GM18502 (cell line): ENCODE measurements around the gene SLCO3A1.

Experiments used
- ATAC-seq: cut with Tn5 transposase; IDR thresholded peaks from one replicate; pipeline ENCODE4 v1.9.1; 2021; ENCODE audit warnings: mild to moderate bottlenecking; ENCODE audit not compliant: unreplicated experiment, poor library complexity

SLCO3A1 gene

DNA sequence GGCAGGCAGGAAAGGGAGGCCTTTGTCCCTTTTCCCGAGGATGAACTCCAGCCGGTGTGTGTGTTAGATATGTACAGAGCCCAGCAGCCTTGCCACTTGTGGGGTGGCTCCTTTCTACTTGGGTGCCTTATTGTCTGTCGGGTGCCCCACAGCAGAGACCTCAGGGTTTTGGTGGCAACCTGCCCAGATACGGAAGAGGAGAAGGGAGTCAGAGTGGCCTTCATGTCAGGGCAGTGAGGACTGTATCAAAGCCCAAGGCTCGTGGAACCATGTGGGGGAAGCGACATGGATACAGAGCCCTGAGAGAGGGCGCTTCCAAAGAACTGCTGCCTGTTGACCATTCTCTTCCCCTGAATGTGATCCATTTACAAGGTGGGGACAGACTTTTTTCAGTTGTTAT, 166.2 kb downstream of the SLCO3A1 start:
- no peak for ATAC-seq

DNA sequence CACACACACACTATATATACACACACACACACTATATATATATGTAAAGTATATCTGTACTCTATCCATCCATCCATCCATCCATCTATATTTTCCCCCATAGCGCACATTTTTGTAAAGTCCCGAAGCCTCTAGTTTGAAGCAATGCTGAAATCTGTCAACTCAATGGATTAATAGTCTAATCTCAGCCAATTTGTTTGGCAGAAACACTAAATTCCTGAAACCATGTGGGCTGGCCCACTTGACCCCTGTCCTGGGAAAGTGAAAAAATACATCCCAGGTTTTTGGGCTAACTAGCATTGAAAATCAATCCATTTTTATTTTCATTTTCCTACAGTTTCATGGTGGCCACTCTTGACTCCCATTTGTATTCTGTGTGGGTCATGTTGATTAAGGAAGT, 166.7 kb downstream of the SLCO3A1 start:
- ATAC-seq, result no peak

DNA sequence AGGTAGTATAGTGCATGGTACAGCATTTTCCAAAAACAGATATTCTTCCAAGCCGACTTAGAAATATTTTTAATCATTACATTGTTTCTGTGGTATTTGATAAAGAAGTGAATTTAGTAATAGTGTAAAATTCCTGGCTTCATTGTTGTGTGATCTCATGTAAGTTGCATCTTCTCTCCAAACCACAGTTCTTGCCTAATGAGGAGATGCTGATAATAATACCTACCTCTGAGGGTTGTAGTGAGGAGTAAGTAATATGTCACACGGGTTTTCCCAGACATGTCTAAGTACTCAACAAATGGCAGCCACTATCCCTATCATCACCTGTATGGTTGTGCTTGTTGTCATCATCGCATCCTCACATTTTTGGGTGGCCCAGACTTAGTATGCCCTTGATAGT, 167.3 kb downstream of the SLCO3A1 start:
- ATAC-seq, result no peak

DNA sequence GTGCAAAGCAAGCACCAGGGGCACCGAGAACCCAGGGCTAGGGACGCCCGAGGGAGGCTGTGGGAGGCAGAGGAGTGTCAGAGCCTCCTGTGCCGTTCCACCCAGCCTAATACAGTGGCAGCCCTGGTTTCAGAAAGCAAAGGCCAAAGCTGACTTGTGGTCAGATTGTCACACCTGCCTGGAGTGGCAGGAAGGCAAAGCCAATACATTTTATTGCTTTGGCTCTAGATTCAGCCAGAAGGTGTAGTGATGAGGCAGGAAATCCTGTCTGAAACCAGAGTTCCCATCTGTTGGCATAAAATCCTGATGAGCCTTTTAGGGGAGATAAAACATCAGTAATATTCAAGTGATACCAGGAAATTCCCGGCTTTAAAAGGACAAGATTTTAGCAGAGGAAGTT, 168.3 kb downstream of the SLCO3A1 start:
- ATAC-seq, result no peak

DNA sequence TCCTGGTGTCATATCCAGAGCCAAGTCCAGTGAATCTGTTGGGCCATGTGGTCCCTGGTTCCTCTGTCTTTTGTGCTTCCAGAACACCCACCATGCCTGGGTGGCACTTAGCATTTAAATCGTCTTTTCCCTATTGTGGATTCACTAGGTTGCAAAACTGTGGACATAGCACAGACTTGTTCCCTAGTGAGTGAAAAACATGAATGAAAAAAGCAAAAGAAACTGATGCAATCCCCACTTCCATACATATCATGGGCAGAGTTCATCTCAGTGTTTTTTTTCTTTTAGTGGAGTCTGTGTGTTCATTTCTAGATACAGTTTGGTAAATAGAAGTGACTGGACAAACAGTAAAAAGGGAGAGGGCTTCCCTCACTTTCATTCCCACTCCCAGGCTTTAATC, 170.5 kb downstream of the SLCO3A1 start:
- ATAC-seq, result no peak

- ATAC-seq, result no peak
These were observed 172.3 kb downstream of the SLCO3A1 start for GRCh38 chr15:92025706-92026270.

DNA sequence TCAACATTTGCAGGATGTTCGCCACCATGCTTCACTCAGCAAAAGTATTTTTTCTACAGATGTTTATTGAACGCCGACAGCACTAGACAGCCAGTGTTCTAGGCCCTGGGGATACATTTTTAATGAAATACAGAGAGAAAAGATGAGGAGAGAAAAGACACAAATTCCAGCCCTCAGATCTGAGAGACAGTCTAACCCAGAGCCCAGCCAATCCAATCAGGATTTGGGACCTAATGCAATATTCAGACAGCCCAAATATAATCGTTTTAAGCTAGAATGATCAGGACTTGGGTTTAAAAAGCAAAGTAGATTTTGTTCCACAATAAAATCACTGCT, 174.8 kb downstream of the SLCO3A1 start:
- no peak for ATAC-seq

GRCh38 chr15:92029767-92030166, 176.3 kb downstream of the SLCO3A1 start:
- ATAC-seq, result no peak

GRCh38 chr15:92033314-92033713, 179.8 kb downstream of the SLCO3A1 start:
- ATAC-seq, result no peak

GRCh38 chr15:92033723-92034122, 180.2 kb downstream of the SLCO3A1 start:
- no peak for ATAC-seq

DNA sequence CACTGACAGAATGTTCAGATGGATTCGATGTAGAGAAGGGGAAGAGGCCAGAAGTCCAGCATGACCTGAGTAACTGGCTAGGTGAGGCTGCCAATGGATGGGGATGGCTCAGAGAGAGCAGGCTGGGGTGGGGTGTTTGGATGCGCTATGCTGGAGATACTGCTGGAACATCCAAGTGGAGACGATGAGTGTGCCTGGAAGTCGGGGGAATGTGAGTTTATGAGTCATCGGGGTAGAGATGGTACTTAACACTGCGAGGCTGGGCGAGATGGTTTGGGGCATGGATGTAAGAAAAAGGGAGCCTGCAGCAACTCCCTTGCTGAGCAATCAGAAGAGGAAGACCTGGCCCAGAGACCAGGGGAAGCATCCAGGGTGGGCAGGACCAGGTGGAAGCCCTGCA, 180.7 kb downstream of the SLCO3A1 start:
- ATAC-seq, result no peak

DNA sequence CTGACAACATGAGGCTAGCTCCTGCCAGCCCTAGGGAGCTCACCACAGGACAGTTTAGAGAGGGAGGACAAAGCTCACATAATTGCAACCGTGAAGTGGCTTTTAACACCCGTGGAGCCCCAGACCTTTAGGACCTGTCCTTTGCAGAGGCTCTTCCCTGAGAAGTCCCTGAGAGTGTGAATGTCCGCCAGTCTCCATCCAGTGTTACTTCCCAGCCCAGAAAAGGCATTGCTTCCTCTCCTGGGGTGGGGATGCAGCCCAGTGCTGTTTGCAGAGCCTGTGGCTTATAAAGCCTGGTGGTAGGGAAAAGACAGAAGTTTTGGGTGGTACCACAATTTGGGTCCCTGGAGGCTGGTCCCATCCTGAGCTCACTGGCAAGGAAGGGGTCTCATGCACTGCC, 182.0 kb downstream of the SLCO3A1 start:
- ATAC-seq, result no peak

DNA sequence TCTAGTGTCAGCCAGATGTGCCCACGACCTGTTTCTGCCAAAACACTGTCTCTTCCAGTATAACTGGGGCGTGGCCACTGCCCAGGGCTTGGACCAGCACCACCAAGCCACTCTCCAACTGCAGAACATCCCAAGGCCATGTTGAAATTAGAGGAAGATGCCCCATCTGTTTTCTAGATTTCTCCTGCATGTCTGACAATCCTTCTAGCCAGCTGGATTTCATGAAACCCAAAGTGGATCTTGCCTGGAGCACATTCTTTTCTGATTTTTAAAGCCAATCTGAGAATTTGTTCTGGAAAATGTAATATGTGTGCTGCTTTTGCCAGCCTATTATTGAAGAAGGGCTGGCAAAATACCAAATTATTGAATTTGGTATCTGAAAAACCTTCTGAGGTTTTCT, 182.5 kb downstream of the SLCO3A1 start:
- no peak for ATAC-seq

DNA sequence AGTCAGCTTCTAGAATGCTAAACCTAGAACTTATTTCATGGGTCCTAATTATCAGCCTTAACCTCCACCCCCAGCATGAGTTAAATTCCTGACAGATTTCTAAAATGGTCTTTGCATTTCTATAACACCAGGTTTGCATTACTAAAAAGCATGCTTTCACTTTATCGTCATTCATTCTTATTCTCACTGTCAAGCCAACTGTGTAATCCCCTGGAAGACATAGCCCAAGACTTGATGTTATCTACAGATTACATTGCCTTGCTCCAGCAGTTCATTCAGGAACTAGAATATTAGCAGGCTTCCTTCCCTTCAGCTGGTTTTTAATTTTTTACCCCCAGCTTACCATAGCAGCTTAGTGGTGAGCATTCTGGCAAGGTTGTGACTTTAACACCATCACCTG, 184.0 kb downstream of the SLCO3A1 start:
- ATAC-seq, result no peak

DNA sequence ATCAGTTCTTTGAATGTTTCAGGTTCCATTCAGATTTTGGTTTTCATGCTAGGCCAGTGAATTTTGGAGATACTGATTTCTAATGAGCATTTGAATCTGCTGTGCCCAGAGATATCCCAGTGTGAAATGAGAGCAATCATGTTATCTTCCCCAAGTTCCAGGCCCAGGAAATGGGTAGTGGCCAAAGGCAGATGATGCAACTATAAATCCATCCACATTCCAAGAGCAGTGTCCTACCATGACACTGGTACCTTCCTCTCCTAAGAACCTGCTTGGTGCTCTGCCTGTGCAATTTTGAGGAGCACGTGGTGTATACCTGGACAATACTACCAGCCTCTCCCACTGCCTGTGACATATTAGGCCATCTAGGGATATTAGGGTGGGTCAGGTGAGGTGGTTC, 186.8 kb downstream of the SLCO3A1 start:
- no peak for ATAC-seq

GRCh38 chr15:92041371-92041770, 187.9 kb downstream of the SLCO3A1 start:
- no peak for ATAC-seq

DNA sequence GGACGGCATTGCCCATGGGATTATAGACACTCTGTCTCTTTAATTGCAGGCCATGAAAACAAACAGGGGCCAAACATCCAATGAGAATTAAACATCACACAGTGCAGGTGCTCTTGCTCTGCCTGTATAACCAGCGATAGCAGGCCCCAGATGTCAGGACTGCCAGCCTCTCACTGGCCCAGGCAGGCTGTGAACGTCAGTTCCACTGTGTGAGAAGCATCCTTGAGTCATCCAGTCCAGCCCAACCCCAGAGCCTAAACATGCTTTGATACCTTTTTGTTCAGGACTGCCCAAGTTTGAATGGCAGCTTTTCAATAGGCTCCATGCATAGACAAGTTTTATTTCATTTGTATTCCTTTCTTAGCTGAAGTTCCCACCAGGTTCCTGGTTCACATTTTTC, 189.8 kb downstream of the SLCO3A1 start:
- ATAC-seq, result no peak

- no peak for ATAC-seq
These were observed 190.8 kb downstream of the SLCO3A1 start for GRCh38 chr15:92044203-92044909.

DNA sequence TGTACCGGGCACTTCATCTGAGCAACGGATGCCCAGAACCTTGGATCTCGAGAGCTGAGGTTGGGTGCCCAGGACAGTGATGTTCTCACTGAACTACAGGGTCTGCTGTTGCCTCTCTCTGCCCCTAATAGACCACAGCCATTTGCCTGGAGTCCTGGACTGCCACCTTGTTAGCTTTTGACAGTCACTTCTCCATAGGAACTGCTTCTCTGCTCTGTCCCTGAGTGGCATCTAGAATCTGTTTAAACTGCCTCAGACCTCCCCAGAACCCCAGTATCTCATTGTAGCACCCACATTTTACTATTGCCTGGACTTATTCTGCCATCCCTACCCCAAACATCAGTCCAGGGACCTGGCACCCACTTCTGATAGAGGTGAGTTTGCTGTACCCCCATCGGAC, 194.4 kb downstream of the SLCO3A1 start:
- no peak for ATAC-seq

GRCh38 chr15:92048739-92049138, 195.2 kb downstream of the SLCO3A1 start:
- no peak for ATAC-seq

- no peak for ATAC-seq
These were observed 195.9 kb downstream of the SLCO3A1 start for GRCh38 chr15:92049290-92049989.
